ENCODE measurements around the gene GPR12. TPM values are rescaled to one million over a fixed set of nuclear protein-coding genes. Genes with fewer than 3 reads are reported as not detected.

The GPR12 gene
- total and polyA plus RNA-seq, 2 of the 4 experiments (the other 2 are of a cell fraction): not detected

DNA sequence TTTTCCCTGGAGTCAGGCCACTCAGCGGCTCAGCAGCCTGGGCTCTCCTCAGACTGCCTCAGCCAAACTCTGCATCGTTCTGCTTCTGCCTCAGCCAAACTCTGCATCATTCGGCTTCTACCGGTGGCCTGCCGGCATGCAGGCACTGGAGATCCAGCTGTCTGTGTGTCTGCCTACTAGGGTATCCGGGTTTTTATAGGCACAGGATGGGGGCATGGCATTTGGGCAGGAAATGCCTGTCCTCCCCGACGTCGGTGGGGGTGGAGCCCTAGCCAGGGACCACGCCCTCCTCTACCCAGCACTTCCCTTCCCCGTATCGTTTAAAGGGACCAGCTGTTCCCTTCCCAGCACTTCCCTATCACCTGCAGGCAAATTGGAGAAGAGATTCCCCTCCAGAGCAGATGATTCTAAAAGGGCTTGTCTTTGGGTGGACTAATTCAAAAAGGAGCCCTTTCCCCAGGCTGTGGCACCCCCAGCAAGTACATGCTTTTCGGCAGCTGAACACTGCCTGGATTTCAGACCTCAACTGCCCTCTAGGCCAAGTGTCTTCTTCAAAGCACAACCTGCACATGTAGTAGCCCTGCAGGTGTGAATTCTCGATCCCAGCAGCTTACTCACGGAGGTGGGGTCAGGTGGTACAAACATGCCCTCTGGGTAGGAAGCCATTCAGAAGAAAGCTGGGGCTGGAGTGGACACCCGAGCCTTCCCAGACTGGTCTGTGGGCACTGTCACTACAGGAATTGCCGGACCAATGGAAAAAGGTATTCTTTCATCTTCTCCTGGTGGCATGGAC is 25.4 kb upstream of the GPR12 start:
- no peaks in the 10 kb centered on the region for H3K9me1 ChIP-seq (ENCODE audit: insufficient read depth, low read length)
- BruUV-seq (replicated peaks): no TSS peak

More for the DNA sequence above, 25.4 kb upstream of the GPR12 start:
- Histone ChIP-seq H4K20me1 (ENCODE audit: insufficient read depth, low read length) (no peaks in the 10 kb centered on the region; the same call in 1 of the 2 replicates), H3K9me3 (ENCODE audit: control insufficient read depth, insufficient read depth, low read length) (no peaks in the 10 kb centered on the region), H3K9ac (ENCODE audit: low read depth, low read length) (no peak overlapping the region), H4K8ac (ENCODE audit: low read depth in 2 of 2, low read length in 2 of 2) (no peak overlapping the region), H3K4me1 (ENCODE audit: control insufficient read depth, insufficient read depth, low read length) (no peaks in the 10 kb centered on the region), H3K56ac (ENCODE audit: extremely low read depth, insufficient read depth, low read length) (no peak overlapping the region), H3K18ac (ENCODE audit: low read depth, low read length) (no peak overlapping the region), H3K4me2 (ENCODE audit: low read depth, low read length) (no peak overlapping the region; the same call in 1 of the 2 replicates), H3K79me1 (ENCODE audit: low read depth in 1 of 2, low read length in 2 of 2) (no peaks in the 10 kb centered on the region), H4K91ac (ENCODE audit: insufficient read depth, low read depth, low read length) (no peak overlapping the region), H2BK15ac (ENCODE audit: low read depth, low read length) (no peak overlapping the region), H3K23ac (ENCODE audit: low read depth, low read length) (no peak overlapping the region), H4K5ac (ENCODE audit: low read depth, low read length) (no peak overlapping the region), H2AK9ac (replicated peaks; ENCODE audit: low read depth, low read length, poor library complexity) (no peak overlapping the region), H2BK120ac (ENCODE audit: low read depth, low read length) (no peak overlapping the region), H2AK5ac (ENCODE audit: low read depth, low read length) (no peak overlapping the region), H3K4me3 (ENCODE audit: insufficient read depth, low read depth, low read length) (no peak overlapping the region), H2AFZ (replicated peaks; ENCODE audit: low read length, poor library complexity) (peak overlapping the region; percentile 66), H3K14ac (replicated peaks; ENCODE audit: low read depth, low read length) (no peak overlapping the region), H3K4ac (ENCODE audit: low read depth, low read length) (no peak overlapping the region), H2BK5ac (ENCODE audit: low read depth, low read length, poor library complexity, severe bottlenecking) (no peak overlapping the region), H3K27ac (ENCODE audit: insufficient read depth, low read length) (no peak overlapping the region), H3K27me3 (ENCODE audit: control insufficient read depth, insufficient read depth, low read length) (peaks cover 7% of the 10 kb centered on the region), H3K36me3 (ENCODE audit: control insufficient read depth, insufficient read depth, low read length) (no peaks in the 10 kb centered on the region), H2BK20ac (ENCODE audit: low read depth, low read length) (no peak overlapping the region)
- ATAC-seq (ENCODE audit: low read depth) (no peak; the same call in 1 of the 2 replicates), DNase-seq (no peak)
- TF ChIP-seq, protein P1, sequence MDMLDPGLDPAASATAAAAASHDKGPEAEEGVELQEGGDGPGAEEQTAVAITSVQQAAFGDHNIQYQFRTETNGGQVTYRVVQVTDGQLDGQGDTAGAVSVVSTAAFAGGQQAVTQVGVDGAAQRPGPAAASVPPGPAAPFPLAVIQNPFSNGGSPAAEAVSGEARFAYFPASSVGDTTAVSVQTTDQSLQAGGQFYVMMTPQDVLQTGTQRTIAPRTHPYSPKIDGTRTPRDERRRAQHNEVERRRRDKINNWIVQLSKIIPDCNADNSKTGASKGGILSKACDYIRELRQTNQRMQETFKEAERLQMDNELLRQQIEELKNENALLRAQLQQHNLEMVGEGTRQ (IDR thresholded peaks at IDR 0.05; ENCODE audit: low read depth, low read length): no peak
- TF ChIP-seq MAFK (IDR thresholded peaks at IDR 0.05; ENCODE audit: low read depth, low read length) (no peak), CHD1 (IDR thresholded peaks at IDR 0.05; ENCODE audit: low read depth, low read length) (no peak)
- in situ Hi-C loops (cut with MboI; ENCODE audit: low sequenced_read_pairs) (no loop called here), dilution Hi-C loops (cut with HindIII; ENCODE audit: low sequenced_read_pairs, unreplicated experiment) (no loop called here), intact Hi-C loops (cut with micrococcal nuclease) (no loop called here)
- POLR2A ChIA-PET (ENCODE audit: unreplicated experiment): no interaction called here
- WGBS, 2 experiments (ENCODE audit: extremely low coverage in 2 of 2, insufficient read length in 1 of 2): 100% methylated on average over 1 of the region's 17 CpGs; no CpG with 5 or more reads in 1 of the 2 experiments
- CTCF ChIA-PET: no interaction called here

Data from IMR-90 (cell line).